Upper lobe of left lung (tissue), 6 donors: Measurements from ENCODE around the gene PSMB2. TPM values are rescaled to one million over a fixed set of nuclear protein-coding genes. Genes with fewer than 3 reads are reported as not detected.
"Not testable (repeated sequence)": the region's sequence is repeated elsewhere in the genome, so short reads cannot be mapped to it uniquely, and the experiment has no call there.

Experiments used
- ATAC-seq, 2 donors: fragments of 200-7000 bp; cut with Tn5 transposase; one replicate each; pipeline ENCODE4 v1.9.1; 2022; ENCODE audit warnings: mild to moderate bottlenecking in 2 of 2, moderate library complexity in 2 of 2; ENCODE audit not compliant: low FRiP score in 2 of 2
- DNase-seq, 2 donors: peaks; one replicate each; pipeline ENCODE4 v3.0.0-alpha.2; 2019 to 2020
- H3K27ac ChIP-seq, 4 donors: fragments of 200-600 bp; sonication (generic); one replicate each; pipeline ENCODE4 v1.5.1; 2016 to 2019
- H3K27me3 ChIP-seq, 4 donors: fragments of 200-600 bp; sonication (generic); one replicate each; pipeline ENCODE4 v1.5.1; 2017 to 2019
- H3K36me3 ChIP-seq, 4 donors: fragments of 200-600 bp; sonication (generic); one replicate each; pipeline ENCODE4 v1.5.1; 2016 to 2019
- H3K4me1 ChIP-seq, 4 donors: fragments of 200-600 bp; sonication (generic); one replicate each; pipeline ENCODE4 v1.5.1; 2018 to 2019
- H3K4me3 ChIP-seq, 4 donors: fragments of 200-600 bp; sonication (generic); one replicate each; pipeline ENCODE4 v1.5.1; 2017 to 2019; ENCODE audit warnings: mild to moderate bottlenecking in 2 of 4, moderate library complexity in 1 of 4
- H3K9me3 ChIP-seq, 4 donors: fragments of 200-600 bp; sonication (generic); one replicate each; pipeline ENCODE4 v1.5.1; 2018 to 2019
- CTCF ChIP-seq, 6 experiments: fragments of 450-650 bp in 4 of 6; fragments of 200-600 bp in 2 of 6; sonication (generic) in 2 of 6; IDR thresholded peaks; one replicate each; pipeline ENCODE4 v1.5.1; 2016 to 2019; ENCODE audit warnings: antibody characterized with exemption in 6 of 6
- EP300 ChIP-seq, 4 donors: sonication (generic); formaldehyde crosslinking; IDR thresholded peaks; one replicate each; pipeline ENCODE4 v1.5.1; 2017; ENCODE audit warnings: antibody characterized with exemption in 4 of 4, control low read depth in 2 of 4
- POLR2A ChIP-seq, 4 donors: fragments of 450-650 bp; IDR thresholded peaks; one replicate each; pipeline ENCODE4 v1.5.1; 2016 to 2017; ENCODE audit warnings: antibody characterized with exemption in 4 of 4, mild to moderate bottlenecking in 2 of 4
- POLR2AphosphoS5 ChIP-seq, 2 donors: sonication (generic); formaldehyde crosslinking; IDR thresholded peaks; one replicate each; pipeline ENCODE4 v1.5.1; 2017; ENCODE audit warnings: antibody characterized with exemption in 2 of 2
- WGBS, 2 donors: methylation state at CpG; one replicate each; pipeline ENCODE4 v1.1.5; 2017 to 2018; 5-methylcytosine and 5-hydroxymethylcytosine counted together
- total RNA-seq, 6 donors: library from RNA; depleted of rRNA in 4 of 6; stranded (reverse); fragments of >200 nt in 4 of 6; gene quantifications; one replicate each; pipeline versions ENCODE4 v1.1.0 to v1.2.1, GENCODE V29; 2016 to 2021
- donor health status: DM: no; HTN: no; CAD: no; lungs with moderate emphysema.
- donor health status: DM: no; HTN: yes; CAD: no; lungs with severe emphysema.

PSMB2 gene
- total RNA-seq, 6 donors from 2014 or later = 17.8 to 45.6 (median 38.7) TPM

GRCh38 chr1:35580949-35581388, 60.4 kb downstream of the PSMB2 start:
- WGBS, 2 donors = 72 to 77% methylated on average over 4 of the region's 4 CpGs
- Histone ChIP-seq H3K4me3 (no peak overlapping the region), H3K27me3 (no peaks in the 10 kb centered on the region), H3K9me3 (no peaks in the 10 kb centered on the region), H3K27ac (no peak overlapping the region), H3K4me1 (peaks cover 5 to 24% (median 12%) of the 10 kb centered on the region in 4 donors), H3K36me3 (no peaks in the 10 kb centered on the region)
- no peak for ATAC-seq
- no peak for TF ChIP-seq POLR2A (IDR thresholded peaks at IDR 0.05)
- TF ChIP-seq CTCF (IDR thresholded peaks at IDR 0.05) = no peak
- no peak for TF ChIP-seq EP300 (IDR thresholded peaks at IDR 0.05)
- no peak for TF ChIP-seq POLR2AphosphoS5 (IDR thresholded peaks at IDR 0.05)
- DNase-seq = no peak

- Histone ChIP-seq H3K36me3 (no peaks in the 10 kb centered on the region), H3K27me3 (peaks cover 0 to 15% (median 4%) of the 10 kb centered on the region in 4 donors), H3K27ac (peak overlapping the region in 2 of 4 donors; percentile 13 to 76), H3K4me3 (peak overlapping the region in 3 of 4 donors; percentile 46 to 51 (median 49)), H3K9me3 (no peaks in the 10 kb centered on the region), H3K4me1 (peaks cover 14 to 60% (median 42%) of the 10 kb centered on the region in 4 donors)
- peak; percentile 72 to 87 for DNase-seq
- TF ChIP-seq EP300 (IDR thresholded peaks at IDR 0.05) (no peak), POLR2AphosphoS5 (IDR thresholded peaks at IDR 0.05) (peak in 1 of 2 donors; percentile 50), POLR2A (IDR thresholded peaks at IDR 0.05) (peak in 1 of 4 donors; percentile 50)
- ATAC-seq = peak; percentile 44 to 79
- 32 to 42% methylated on average over 8 to 35 of the region's 70 CpGs for WGBS, 2 donors
These were observed 64.0 kb downstream of the PSMB2 start for GRCh38 chr1:35577071-35577998.

- H3K27ac ChIP-seq = peak overlapping the region in 1 of 4 donors; percentile 76
- DNase-seq = peak in 1 of 2 donors; percentile 81
- peaks cover 14 to 60% (median 42%) of the 10 kb centered on the region in 4 donors for H3K4me1 ChIP-seq
- 26 to 70% methylated on average over 16 to 22 of the region's 37 CpGs for WGBS, 2 donors
- H3K4me3 ChIP-seq = peak overlapping the region in 3 of 4 donors; percentile 46 to 51 (median 49)
- ATAC-seq, H3K9me3 ChIP-seq, H3K36me3 ChIP-seq: not testable (repeated sequence)
- peaks cover 0 to 15% (median 4%) of the 10 kb centered on the region in 4 donors for H3K27me3 ChIP-seq
These were observed 64.6 kb downstream of the PSMB2 start for GRCh38 chr1:35576766-35577070.

- peak overlapping the region in 3 of 4 donors; percentile 46 to 51 (median 49) for H3K4me3 ChIP-seq
- peaks cover 14 to 60% (median 42%) of the 10 kb centered on the region in 4 donors for H3K4me1 ChIP-seq
- no peaks in the 10 kb centered on the region for H3K9me3 ChIP-seq
- H3K36me3 ChIP-seq = no peaks in the 10 kb centered on the region
- TF ChIP-seq POLR2AphosphoS5 (IDR thresholded peaks at IDR 0.05) (no peak), CTCF (IDR thresholded peaks at IDR 0.05) (no peak), EP300 (IDR thresholded peaks at IDR 0.05) (no peak), POLR2A (IDR thresholded peaks at IDR 0.05) (no peak)
- peaks cover 0 to 15% (median 4%) of the 10 kb centered on the region in 4 donors for H3K27me3 ChIP-seq
- ATAC-seq (no peak), DNase-seq (peak in 1 of 2 donors; percentile 54)
- H3K27ac ChIP-seq = peak overlapping the region in 2 of 4 donors; percentile 7 to 46
- WGBS, 2 donors = 47 to 59% methylated on average over 3 to 10 of the region's 10 CpGs
These were observed 65.1 kb downstream of the PSMB2 start for GRCh38 chr1:35576061-35576765.

GRCh38 chr1:35575416-35575958, 65.8 kb downstream of the PSMB2 start:
- DNase-seq (no peak), ATAC-seq (no peak)
- H3K4me3 ChIP-seq = no peak overlapping the region
- peak overlapping the region in 2 of 4 donors; percentile 21 to 46 for H3K27ac ChIP-seq
- WGBS, 2 donors = 70 to 75% methylated on average over 5 of the region's 5 CpGs
- peaks cover 0 to 15% (median 4%) of the 10 kb centered on the region in 4 donors for H3K27me3 ChIP-seq
- H3K4me1 ChIP-seq = peaks cover 14 to 60% (median 42%) of the 10 kb centered on the region in 4 donors
- no peaks in the 10 kb centered on the region for H3K36me3 ChIP-seq
- TF ChIP-seq EP300 (IDR thresholded peaks at IDR 0.05) (no peak), CTCF (IDR thresholded peaks at IDR 0.05) (no peak), POLR2A (IDR thresholded peaks at IDR 0.05) (no peak), POLR2AphosphoS5 (IDR thresholded peaks at IDR 0.05) (no peak)
- H3K9me3 ChIP-seq = no peaks in the 10 kb centered on the region
